A673 (cell line): ENCODE data around the gene SLCO1B3.

Source experiments
- EZH2 ChIP-seq: fragments of 200-600 bp; sonication (generic); IDR thresholded peaks from 2 replicates; pipeline ENCODE4 v1.6.1; 2017; ENCODE audit warnings: borderline replicate concordance, low read depth, mild to moderate bottlenecking, mixed read lengths, antibody characterized with exemption, low read length; ENCODE audit not compliant: poor library complexity, severe bottlenecking
- TF ChIP-seq, protein P1 (sequence below): fragments of 300-800, 200-600 bp; sonication (generic); conservative IDR thresholded peaks from 2 replicates; pipeline ENCODE4 v1.5.1; 2017; ENCODE audit warnings: low read depth, mild to moderate bottlenecking, antibody characterized with exemption, low read length, moderate library complexity, mixed read lengths

DNA sequence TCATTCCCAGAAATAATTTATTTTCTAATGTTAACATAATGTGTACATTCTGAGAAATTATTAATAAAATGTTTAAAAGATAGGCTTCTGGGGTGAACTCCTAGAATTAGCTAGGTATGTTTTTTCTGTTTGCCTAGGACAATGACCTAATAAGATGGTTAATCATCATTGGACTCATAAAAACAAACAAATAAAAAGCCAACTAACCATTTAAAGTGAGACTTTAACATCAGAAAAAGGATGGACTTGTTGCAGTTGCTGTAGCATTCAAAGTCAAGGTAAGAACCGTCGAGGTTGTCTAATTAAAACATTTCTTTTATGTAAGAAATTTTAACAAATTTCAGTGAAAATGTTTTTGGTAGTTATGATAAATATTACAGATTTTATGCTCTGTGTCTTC, at the start of gene SLCO1B3:
- TF ChIP-seq, protein P1, sequence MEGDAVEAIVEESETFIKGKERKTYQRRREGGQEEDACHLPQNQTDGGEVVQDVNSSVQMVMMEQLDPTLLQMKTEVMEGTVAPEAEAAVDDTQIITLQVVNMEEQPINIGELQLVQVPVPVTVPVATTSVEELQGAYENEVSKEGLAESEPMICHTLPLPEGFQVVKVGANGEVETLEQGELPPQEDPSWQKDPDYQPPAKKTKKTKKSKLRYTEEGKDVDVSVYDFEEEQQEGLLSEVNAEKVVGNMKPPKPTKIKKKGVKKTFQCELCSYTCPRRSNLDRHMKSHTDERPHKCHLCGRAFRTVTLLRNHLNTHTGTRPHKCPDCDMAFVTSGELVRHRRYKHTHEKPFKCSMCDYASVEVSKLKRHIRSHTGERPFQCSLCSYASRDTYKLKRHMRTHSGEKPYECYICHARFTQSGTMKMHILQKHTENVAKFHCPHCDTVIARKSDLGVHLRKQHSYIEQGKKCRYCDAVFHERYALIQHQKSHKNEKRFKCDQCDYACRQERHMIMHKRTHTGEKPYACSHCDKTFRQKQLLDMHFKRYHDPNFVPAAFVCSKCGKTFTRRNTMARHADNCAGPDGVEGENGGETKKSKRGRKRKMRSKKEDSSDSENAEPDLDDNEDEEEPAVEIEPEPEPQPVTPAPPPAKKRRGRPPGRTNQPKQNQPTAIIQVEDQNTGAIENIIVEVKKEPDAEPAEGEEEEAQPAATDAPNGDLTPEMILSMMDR = no peak
- TF ChIP-seq EZH2 = no peak
